Omental fat pad (tissue), 4 donors: ENCODE measurements around the gene COA1. TPM values are rescaled to one million over a fixed set of nuclear protein-coding genes. Genes with fewer than 3 reads are reported as not detected.

ENCODE experiments used
- ATAC-seq: fragments of 150-250 bp; one replicate; pipeline ENCODE4 v1.9.1; 2016; ENCODE audit warnings: mild to moderate bottlenecking, moderate library complexity; ENCODE audit not compliant: low FRiP score
- DNase-seq: peaks from one replicate; pipeline ENCODE4 v3.0.0-alpha.2; 2019; ENCODE audit warnings: low spot score
- total RNA-seq, 4 donors: library from RNA; depleted of rRNA; stranded (reverse); fragments of >200 nt; gene quantifications; one replicate each; pipeline ENCODE4 v1.1.0, GENCODE V29; 2016
- TF ChIP-seq, protein P1 (sequence below), 3 donors: fragments of 450-650 bp; IDR thresholded peaks; one replicate each; pipeline ENCODE4 v1.5.1; 2016 to 2017; ENCODE audit warnings: antibody characterized with exemption in 3 of 3, mild to moderate bottlenecking in 3 of 3, moderate library complexity in 2 of 3

Gene COA1
- total RNA-seq, 4 donors from 2014 or later = 34.5 to 57.4 (median 44.3) TPM

DNA sequence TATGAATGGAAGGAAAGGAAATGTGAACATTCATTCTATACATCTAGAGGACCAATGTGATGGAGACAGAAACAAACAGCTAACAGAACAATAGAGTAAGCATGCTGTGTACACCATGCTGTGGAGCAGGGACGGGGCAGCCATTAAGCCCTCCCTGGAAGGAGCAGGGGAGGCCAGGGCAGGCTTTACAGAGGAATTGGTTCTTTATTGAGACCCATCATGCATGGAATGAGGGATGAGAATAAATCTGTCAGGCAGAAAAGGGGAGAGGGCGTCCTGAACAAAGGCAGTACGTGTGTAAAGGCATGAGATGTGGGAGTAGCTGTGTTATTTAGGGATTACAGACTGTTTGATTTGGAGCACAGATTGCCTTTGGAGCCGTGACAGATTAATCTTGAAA is 111.2 kb downstream of the COA1 start:
- TF ChIP-seq, protein P1, sequence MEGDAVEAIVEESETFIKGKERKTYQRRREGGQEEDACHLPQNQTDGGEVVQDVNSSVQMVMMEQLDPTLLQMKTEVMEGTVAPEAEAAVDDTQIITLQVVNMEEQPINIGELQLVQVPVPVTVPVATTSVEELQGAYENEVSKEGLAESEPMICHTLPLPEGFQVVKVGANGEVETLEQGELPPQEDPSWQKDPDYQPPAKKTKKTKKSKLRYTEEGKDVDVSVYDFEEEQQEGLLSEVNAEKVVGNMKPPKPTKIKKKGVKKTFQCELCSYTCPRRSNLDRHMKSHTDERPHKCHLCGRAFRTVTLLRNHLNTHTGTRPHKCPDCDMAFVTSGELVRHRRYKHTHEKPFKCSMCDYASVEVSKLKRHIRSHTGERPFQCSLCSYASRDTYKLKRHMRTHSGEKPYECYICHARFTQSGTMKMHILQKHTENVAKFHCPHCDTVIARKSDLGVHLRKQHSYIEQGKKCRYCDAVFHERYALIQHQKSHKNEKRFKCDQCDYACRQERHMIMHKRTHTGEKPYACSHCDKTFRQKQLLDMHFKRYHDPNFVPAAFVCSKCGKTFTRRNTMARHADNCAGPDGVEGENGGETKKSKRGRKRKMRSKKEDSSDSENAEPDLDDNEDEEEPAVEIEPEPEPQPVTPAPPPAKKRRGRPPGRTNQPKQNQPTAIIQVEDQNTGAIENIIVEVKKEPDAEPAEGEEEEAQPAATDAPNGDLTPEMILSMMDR (IDR thresholded peaks at IDR 0.05) = no peak
- ATAC-seq = no peak

DNA sequence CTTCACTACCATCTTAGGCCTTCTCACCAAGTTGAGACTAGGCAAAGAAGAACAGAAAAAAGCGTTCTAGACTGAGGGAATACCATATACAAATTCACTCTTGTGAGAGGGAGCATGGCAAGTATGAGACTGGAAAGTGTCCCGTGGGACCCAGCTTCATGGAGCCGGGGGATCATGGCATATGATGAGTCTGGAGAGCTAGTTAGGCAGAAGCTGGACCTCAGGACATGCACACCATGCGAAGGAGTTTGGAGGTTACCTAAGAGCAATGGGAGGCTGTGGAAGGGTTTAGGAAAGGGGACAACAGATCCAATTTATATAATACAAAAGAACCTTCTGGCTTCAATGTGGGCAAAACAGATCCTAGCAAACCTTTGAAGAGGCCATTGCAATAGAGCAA is 112.3 kb downstream of the COA1 start:
- TF ChIP-seq, protein P1 (IDR thresholded peaks at IDR 0.05) = no peak

More for the DNA sequence above, 111.2 kb downstream of the COA1 start:
- DNase-seq = no peak

DNA sequence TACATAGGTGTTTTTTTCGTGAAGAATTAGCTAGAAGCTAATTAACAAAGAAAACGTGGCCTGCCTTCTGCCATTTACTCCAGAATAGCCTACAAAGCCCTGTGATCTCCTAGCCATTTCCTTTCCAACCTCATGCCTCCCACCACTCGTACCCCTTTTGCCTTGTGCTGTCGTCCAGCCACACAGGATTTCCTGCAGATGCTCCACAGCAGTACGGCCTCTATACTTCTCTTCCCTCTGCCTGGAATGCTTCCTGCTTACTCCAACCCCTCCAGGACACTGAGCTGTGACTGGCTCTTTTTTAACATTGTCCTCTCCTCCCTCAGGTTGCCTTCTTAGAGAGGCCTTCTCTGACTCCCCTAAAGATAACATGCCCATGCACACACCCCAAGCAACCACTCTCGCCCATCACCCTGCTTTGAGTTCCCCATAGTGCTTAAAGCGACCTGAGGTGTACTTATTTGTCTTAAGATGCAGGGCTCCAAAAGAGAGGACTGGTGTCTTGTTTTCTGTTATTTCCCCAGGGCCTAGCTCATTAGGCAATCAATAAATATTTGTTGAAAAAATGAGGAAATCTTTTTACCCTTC is 113.7 kb downstream of the COA1 start:
- no peak for ATAC-seq
- TF ChIP-seq, protein P1 (IDR thresholded peaks at IDR 0.05) = no peak

More for the DNA sequence above, 112.3 kb downstream of the COA1 start:
- ATAC-seq = no peak
- DNase-seq = no peak

DNA sequence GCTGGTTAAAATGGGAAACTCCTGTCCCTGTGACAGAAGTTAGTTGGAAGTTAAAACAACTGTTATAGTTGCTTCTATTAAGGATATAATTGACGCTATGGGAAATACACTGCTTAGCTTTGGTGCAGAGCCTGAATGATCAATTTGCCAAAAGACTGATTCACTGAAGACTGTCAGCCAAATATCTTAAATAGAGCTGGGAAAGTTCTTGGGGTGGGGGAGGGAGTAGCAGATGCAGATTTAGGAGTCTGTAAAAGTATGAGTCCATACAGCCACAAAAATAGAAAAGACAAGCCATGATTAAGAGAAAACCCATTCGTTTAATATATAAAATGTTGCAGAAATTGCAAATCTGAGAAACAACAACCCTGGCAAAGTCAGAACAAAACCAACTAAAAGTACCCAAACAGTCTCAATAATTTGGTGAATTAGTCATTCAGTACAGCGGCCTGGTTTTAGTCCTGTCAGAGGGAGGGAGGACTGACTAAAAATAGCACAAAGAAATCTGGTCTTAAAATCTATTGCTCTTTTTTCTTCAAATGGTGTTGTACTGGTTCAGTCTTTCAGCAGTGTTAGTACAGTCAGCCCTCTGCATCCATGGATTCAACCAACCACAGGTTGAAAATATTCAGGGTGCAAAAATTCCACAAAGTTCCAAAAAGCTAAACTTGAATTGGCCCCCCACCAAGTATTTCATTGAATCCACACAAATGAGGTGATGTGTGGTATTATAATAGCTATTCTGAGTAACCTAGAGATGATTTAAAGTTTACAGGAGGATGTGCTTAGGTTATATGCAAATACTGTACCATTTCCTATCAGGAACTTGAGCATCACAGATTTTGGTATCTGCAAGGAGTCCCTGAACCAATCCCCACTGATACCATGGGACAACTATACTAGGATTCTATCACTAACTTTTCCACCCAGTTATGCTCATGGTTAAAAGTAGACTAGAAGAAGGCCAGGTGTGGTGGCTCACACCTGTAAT is 116.4 kb downstream of the COA1 start:
- TF ChIP-seq, protein P1 (IDR thresholded peaks at IDR 0.05) = no peak
- ATAC-seq = no peak

More for the DNA sequence above, 113.7 kb downstream of the COA1 start:
- DNase-seq = no peak

DNA sequence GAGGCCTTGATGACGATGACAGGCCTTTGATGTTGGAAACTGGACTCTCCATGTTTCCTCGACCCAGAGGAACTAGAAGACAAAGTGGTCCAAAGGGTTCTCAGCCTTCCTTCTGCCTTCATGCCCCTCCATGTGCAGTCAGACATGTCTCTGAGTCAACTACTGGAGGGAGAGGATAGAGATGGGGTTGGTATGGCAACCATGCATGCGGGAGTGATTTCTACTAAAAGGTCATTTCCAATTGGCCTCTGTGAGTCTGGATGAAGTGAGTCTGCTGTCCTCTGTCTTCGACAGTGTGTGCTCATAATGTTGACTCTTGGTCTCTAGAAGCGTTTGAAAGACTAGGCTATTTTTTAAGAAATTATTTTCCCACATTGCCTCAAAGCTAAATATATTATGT is 117.2 kb downstream of the COA1 start:
- DNase-seq (no peak), ATAC-seq (peak; percentile 43)
- TF ChIP-seq, protein P1 (IDR thresholded peaks at IDR 0.05) = no peak

More for the DNA sequence above, 116.4 kb downstream of the COA1 start:
- no peak for DNase-seq

DNA sequence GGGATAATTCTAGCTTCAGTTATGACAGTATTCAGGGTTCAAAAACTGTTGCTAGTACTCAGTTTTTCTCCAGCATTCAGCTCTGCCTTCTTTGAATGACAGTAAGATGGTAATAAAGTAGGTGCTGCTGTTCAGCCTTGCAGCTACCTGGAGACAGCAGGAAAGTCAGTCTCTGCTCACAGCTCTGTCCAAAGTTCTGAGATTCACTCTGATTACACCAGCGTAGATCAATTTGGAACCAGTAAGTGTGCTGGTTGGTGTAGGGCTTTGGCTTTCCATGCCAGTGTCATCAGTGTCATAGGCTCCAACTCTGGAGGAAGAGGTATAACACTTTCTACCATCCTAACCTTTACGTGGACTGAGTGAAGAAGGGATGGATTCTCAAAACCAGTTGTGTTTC is 120.2 kb downstream of the COA1 start:
- no peak for DNase-seq
- TF ChIP-seq, protein P1 (IDR thresholded peaks at IDR 0.05) = no peak
- ATAC-seq = no peak
